Sigmoid colon (tissue), 4 donors: ENCODE results near the gene DIS3L2.

ENCODE experiments used
- CTCF ChIP-seq, 4 experiments: fragments of 450-650 bp in 3 of 4; fragments of 200-600 bp in 1 of 4; IDR thresholded peaks; one replicate each; pipeline ENCODE4 v1.5.1; 2016 to 2019; ENCODE audit warnings: antibody characterized with exemption in 4 of 4, mild to moderate bottlenecking in 3 of 4, moderate library complexity in 2 of 4
- EP300 ChIP-seq, 4 donors: sonication (generic); formaldehyde crosslinking; IDR thresholded peaks; one replicate each; pipeline ENCODE4 v1.6.1; 2017; ENCODE audit warnings: antibody characterized with exemption in 4 of 4
- POLR2AphosphoS5 ChIP-seq, 4 donors: sonication (generic); formaldehyde crosslinking; IDR thresholded peaks; one replicate each; pipeline ENCODE4 v1.6.1; 2017; ENCODE audit warnings: antibody characterized with exemption in 4 of 4

- TF ChIP-seq CTCF (IDR thresholded peaks at IDR 0.05) = no peak
- TF ChIP-seq POLR2AphosphoS5 (IDR thresholded peaks at IDR 0.05) = no peak
- no peak for TF ChIP-seq EP300 (IDR thresholded peaks at IDR 0.05)
These were observed 314.7 kb downstream of the DIS3L2 start for GRCh38 chr2:232276084-232276732.
